ENCODE measurements around the gene LRRC32. TPM values are rescaled to one million over a fixed set of nuclear protein-coding genes. Genes with fewer than 3 reads are reported as not detected.

Gene LRRC32
- total RNA-seq, 4 donors from 2014 or later = 14.5 to 35.5 (median 23.4) TPM

- no peaks in the 10 kb centered on the region for H3K27me3 ChIP-seq
- intact Hi-C loops (cut with DNase I; ENCODE audit: low total_unique reads) (no loop called here), in situ Hi-C loops (cut with MboI; ENCODE audit: low sequenced_read_pairs in 4 of 4) (loop anchor here in 2 of 4 donors (10.0 to 25.0 kb wide), 2 partner anchors 101 to 133 kb away; no protein-coding TSS in a partner anchor)
- DNase-seq = no peak
- no peak overlapping the region for H3K27ac ChIP-seq
- ATAC-seq = no peak
- no peaks in the 10 kb centered on the region for H3K4me1 ChIP-seq
- H3K36me3 ChIP-seq = no peaks in the 10 kb centered on the region
- no peak overlapping the region for H3K4me3 ChIP-seq
- no peak for TF ChIP-seq CTCF (IDR thresholded peaks at IDR 0.05 in 4 of 5, conservative IDR thresholded peaks at IDR 0.05 in 1 of 5)
- no peak for TF ChIP-seq POLR2A (IDR thresholded peaks at IDR 0.05)
- H3K9me3 ChIP-seq = no peaks in the 10 kb centered on the region
These were observed 17.6 kb upstream of the LRRC32 start for GRCh38 chr11:76688146-76688545.

- DNase-seq = no peak
- H3K4me1 ChIP-seq = no peaks in the 10 kb centered on the region
- no peaks in the 10 kb centered on the region for H3K9me3 ChIP-seq
- intact Hi-C loops (cut with DNase I; ENCODE audit: low total_unique reads) (no loop called here), in situ Hi-C loops (cut with MboI; ENCODE audit: low sequenced_read_pairs in 4 of 4) (loop anchor here in 2 of 4 donors (10.0 to 25.0 kb wide), 2 partner anchors 99 to 132 kb away; no protein-coding TSS in a partner anchor)
- H3K4me3 ChIP-seq = no peak overlapping the region
- H3K27me3 ChIP-seq = no peaks in the 10 kb centered on the region
- no peak overlapping the region for H3K27ac ChIP-seq
- TF ChIP-seq CTCF (IDR thresholded peaks at IDR 0.05 in 4 of 5, conservative IDR thresholded peaks at IDR 0.05 in 1 of 5) (no peak), POLR2A (IDR thresholded peaks at IDR 0.05) (no peak)
- no peak for ATAC-seq
- no peaks in the 10 kb centered on the region for H3K36me3 ChIP-seq
These were observed 15.9 kb upstream of the LRRC32 start for GRCh38 chr11:76686261-76687079.

- Histone ChIP-seq H3K27me3 (no peaks in the 10 kb centered on the region), H3K36me3 (no peaks in the 10 kb centered on the region), H3K9me3 (no peaks in the 10 kb centered on the region), H3K4me3 (no peak overlapping the region), H3K27ac (no peak overlapping the region), H3K4me1 (no peaks in the 10 kb centered on the region)
- no peak for ATAC-seq
- in situ Hi-C loops (cut with MboI; ENCODE audit: low sequenced_read_pairs in 4 of 4) = loop anchor here in 2 of 4 donors (10.0 to 25.0 kb wide), 2 partner anchors 99 to 131 kb away; no protein-coding TSS in a partner anchor
- no peak for DNase-seq
- intact Hi-C loops (cut with DNase I; ENCODE audit: low total_unique reads) = no loop called here
- TF ChIP-seq CTCF (IDR thresholded peaks at IDR 0.05 in 4 of 5, conservative IDR thresholded peaks at IDR 0.05 in 1 of 5) (no peak), POLR2A (IDR thresholded peaks at IDR 0.05) (no peak)
These were observed 15.3 kb upstream of the LRRC32 start for GRCh38 chr11:76685831-76686230.

- intact Hi-C loops (cut with DNase I; ENCODE audit: low total_unique reads) (no loop called here), in situ Hi-C loops (cut with MboI; ENCODE audit: low sequenced_read_pairs in 4 of 4) (loop anchor here in 2 of 4 donors (10.0 to 25.0 kb wide), 2 partner anchors 98 to 130 kb away; no protein-coding TSS in a partner anchor)
- Histone ChIP-seq H3K36me3 (no peaks in the 10 kb centered on the region), H3K9me3 (no peaks in the 10 kb centered on the region), H3K27me3 (no peaks in the 10 kb centered on the region), H3K4me3 (no peak overlapping the region), H3K4me1 (no peaks in the 10 kb centered on the region), H3K27ac (no peak overlapping the region)
- DNase-seq = no peak
- ATAC-seq = no peak
- TF ChIP-seq CTCF (IDR thresholded peaks at IDR 0.05 in 4 of 5, conservative IDR thresholded peaks at IDR 0.05 in 1 of 5) (no peak), POLR2A (IDR thresholded peaks at IDR 0.05) (no peak)
These were observed 14.7 kb upstream of the LRRC32 start for GRCh38 chr11:76685237-76685636.
